PC-3 (cell line): ENCODE measurements around the gene NT5C1B. TPM values are rescaled to one million over a fixed set of nuclear protein-coding genes. Genes with fewer than 3 reads are reported as not detected.

Experiments
- ATAC-seq: fragments of 200-7000 bp; cut with Tn5 transposase; 2 replicates; pipeline ENCODE4 v1.9.1; 2020; ENCODE audit warnings: mild to moderate bottlenecking, moderate library complexity
- BruUV-seq: library from RNA; stranded (reverse); fragments of 400-500 nt; replicated peaks from 2 replicates; lab custom pipeline; 2021; lab: Mats Ljungman, UMichigan
- CTCF ChIA-PET: fragments of 300-600 bp; sonication (Branson Sonifier 250); formaldehyde crosslinking; loops from one replicate; lab custom pipeline; 2022; ENCODE audit warnings: antibody characterized with exemption; lab: Charles Lee
- POLR2A ChIA-PET: fragments of 300-600 bp; sonication (Branson Sonifier 250); formaldehyde crosslinking; loops from one replicate; lab custom pipeline; 2022; ENCODE audit warnings: antibody characterized with exemption; ENCODE audit not compliant: unreplicated experiment; lab: Charles Lee
- DNase-seq: peaks from one replicate; pipeline ENCODE4 v3.0.0-alpha.2; 2015
- H2AFZ ChIP-seq: fragments of 300-600 bp; sonication (generic); 2 replicates; pipeline ENCODE4 v1.6.0; 2016; ENCODE audit warnings: antibody characterized with exemption, low read length
- H3F3A ChIP-seq: fragments of 300-600 bp; sonication (generic); one replicate; pipeline ENCODE4 v1.6.0; 2017; ENCODE audit warnings: antibody characterized with exemption, low read length, control low read depth, mild to moderate bottlenecking; ENCODE audit not compliant: unreplicated experiment
- H3K27ac ChIP-seq: fragments of 300-600 bp; sonication (generic); 2 replicates; pipeline ENCODE4 v1.5.1; 2016; ENCODE audit warnings: mild to moderate bottlenecking, low read length
- H3K27me3 ChIP-seq: fragments of 300-600 bp; sonication (generic); 2 replicates; pipeline ENCODE4 v1.6.1; 2016; ENCODE audit warnings: low read length, mixed read lengths
- H3K36me3 ChIP-seq: fragments of 300-600 bp; sonication (generic); 2 replicates; pipeline ENCODE4 v1.6.1; 2016; ENCODE audit warnings: low read depth, mixed run types, low read length, mixed read lengths
- H3K4me1 ChIP-seq: fragments of 300-600 bp; sonication (generic); 2 replicates; pipeline ENCODE4 v1.5.1; 2016; ENCODE audit warnings: low read length; ENCODE audit not compliant: insufficient read depth
- H3K4me2 ChIP-seq: fragments of 300-600 bp; sonication (generic); 2 replicates; pipeline ENCODE4 v1.6.0; 2016; ENCODE audit warnings: low read length
- H3K4me3 ChIP-seq: fragments of 300-600 bp; sonication (generic); 2 replicates; pipeline ENCODE4 v1.5.1; 2016; ENCODE audit warnings: mild to moderate bottlenecking, low read length, mixed read lengths
- H3K79me2 ChIP-seq: fragments of 300-600 bp; sonication (generic); 2 replicates; pipeline ENCODE4 v1.6.1; 2017; ENCODE audit warnings: low read length, mixed read lengths
- H3K9ac ChIP-seq: fragments of 300-600 bp; sonication (generic); 2 replicates; pipeline ENCODE4 v1.6.0; 2016; ENCODE audit warnings: mild to moderate bottlenecking, low read length
- H3K9me2 ChIP-seq: fragments of 300-600 bp; sonication (generic); replicated peaks from 2 replicates; pipeline ENCODE4 v1.6.1; 2016; ENCODE audit warnings: mixed run types, low read length, mixed read lengths
- H3K9me3 ChIP-seq: fragments of 300-600 bp; sonication (generic); 2 replicates; pipeline ENCODE4 v1.6.1; 2016; ENCODE audit warnings: low read length, mixed read lengths
- H4K20me1 ChIP-seq: fragments of 300-600 bp; sonication (generic); 2 replicates; pipeline ENCODE4 v1.6.1; 2016; ENCODE audit warnings: low read length, mixed read lengths
- EZH2 ChIP-seq: fragments of 300-600 bp; sonication (generic); IDR thresholded peaks from one replicate; pipeline ENCODE4 v1.6.1; 2017; ENCODE audit warnings: antibody characterized with exemption, mild to moderate bottlenecking, low read length; ENCODE audit not compliant: unreplicated experiment
- EZH2phosphoT487 ChIP-seq: fragments of 300-600 bp; sonication (generic); IDR thresholded peaks from 2 replicates; pipeline ENCODE4 v1.6.1; 2018; ENCODE audit warnings: mild to moderate bottlenecking, antibody characterized with exemption, low read length, borderline replicate concordance
- intact Hi-C: fragments of 100-400 bp; cut with micrococcal nuclease; formaldehyde crosslinking; loops from 2 replicates; pipeline ENCODE4 v1.9.0; 2023
- total RNA-seq: library from RNA; depleted of rRNA; stranded (reverse); fragments of >200 nt; gene quantifications from 2 replicates; pipeline ENCODE4 v1.2.3, GENCODE V29; 2014
- TF ChIP-seq, protein P1 (sequence below): fragments of 300-600 bp; sonication (generic); conservative IDR thresholded peaks from 2 replicates; pipeline ENCODE4 v1.5.1; 2017; ENCODE audit warnings: antibody characterized with exemption, low read depth, mild to moderate bottlenecking, low read length

NT5C1B gene
- total RNA-seq, 1 experiment from 2014 or later = not detected

GRCh38 chr2:18598848-18599484 lies 9.6 kb upstream of the NT5C1B start:
- no peak overlapping the region for H3K9ac ChIP-seq
- intact Hi-C loops = no loop called here
- no peaks in the 10 kb centered on the region for H3K9me3 ChIP-seq
- no peaks in the 10 kb centered on the region for H3K36me3 ChIP-seq
- ChIA-PET CTCF (no interaction called here), POLR2A (interaction anchor here (0.6 kb wide), 1 partner anchor 158 kb away, joined by 3 read pairs; no protein-coding TSS in a partner anchor)
- H3K27ac ChIP-seq = no peak overlapping the region
- BruUV-seq = no TSS peak
- DNase-seq (no peak), ATAC-seq (no peak)
- H3K4me3 ChIP-seq = no peak overlapping the region
- H3K27me3 ChIP-seq = no peaks in the 10 kb centered on the region
- H3F3A ChIP-seq = no peaks in the 10 kb centered on the region
- no peak overlapping the region for H3K4me2 ChIP-seq
- no peaks in the 10 kb centered on the region for H4K20me1 ChIP-seq
- H3K4me1 ChIP-seq = no peaks in the 10 kb centered on the region
- H2AFZ ChIP-seq = no peak overlapping the region
- H3K9me2 ChIP-seq = no peaks in the 10 kb centered on the region
- no peaks in the 10 kb centered on the region for H3K79me2 ChIP-seq
- TF ChIP-seq EZH2 (no peak), EZH2phosphoT487 (no peak)
- TF ChIP-seq, protein P1, sequence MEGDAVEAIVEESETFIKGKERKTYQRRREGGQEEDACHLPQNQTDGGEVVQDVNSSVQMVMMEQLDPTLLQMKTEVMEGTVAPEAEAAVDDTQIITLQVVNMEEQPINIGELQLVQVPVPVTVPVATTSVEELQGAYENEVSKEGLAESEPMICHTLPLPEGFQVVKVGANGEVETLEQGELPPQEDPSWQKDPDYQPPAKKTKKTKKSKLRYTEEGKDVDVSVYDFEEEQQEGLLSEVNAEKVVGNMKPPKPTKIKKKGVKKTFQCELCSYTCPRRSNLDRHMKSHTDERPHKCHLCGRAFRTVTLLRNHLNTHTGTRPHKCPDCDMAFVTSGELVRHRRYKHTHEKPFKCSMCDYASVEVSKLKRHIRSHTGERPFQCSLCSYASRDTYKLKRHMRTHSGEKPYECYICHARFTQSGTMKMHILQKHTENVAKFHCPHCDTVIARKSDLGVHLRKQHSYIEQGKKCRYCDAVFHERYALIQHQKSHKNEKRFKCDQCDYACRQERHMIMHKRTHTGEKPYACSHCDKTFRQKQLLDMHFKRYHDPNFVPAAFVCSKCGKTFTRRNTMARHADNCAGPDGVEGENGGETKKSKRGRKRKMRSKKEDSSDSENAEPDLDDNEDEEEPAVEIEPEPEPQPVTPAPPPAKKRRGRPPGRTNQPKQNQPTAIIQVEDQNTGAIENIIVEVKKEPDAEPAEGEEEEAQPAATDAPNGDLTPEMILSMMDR = no peak

DNA sequence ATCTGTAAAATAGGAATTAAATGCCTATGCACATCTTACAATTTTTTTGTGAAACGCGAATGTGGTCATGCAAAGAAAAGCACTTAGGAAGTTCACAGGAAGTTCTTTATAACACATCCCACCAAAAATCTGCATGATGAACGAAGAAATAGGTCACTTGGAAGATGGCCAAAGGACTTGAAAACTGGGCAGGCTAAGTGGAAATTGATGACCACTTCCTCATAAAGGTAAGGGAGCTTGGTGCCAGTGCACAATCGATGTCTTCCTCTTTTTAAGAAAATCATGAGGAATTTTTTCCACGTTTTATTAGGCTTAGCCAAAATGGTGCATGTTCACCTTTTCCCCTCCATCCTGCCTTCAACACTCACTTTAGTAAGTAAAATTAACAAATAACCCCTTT lies 8.2 kb upstream of the NT5C1B start:
- Histone ChIP-seq H3K9me2 (no peaks in the 10 kb centered on the region), H3K4me2 (no peak overlapping the region), H3K27ac (no peak overlapping the region), H3K79me2 (no peaks in the 10 kb centered on the region), H3F3A (no peaks in the 10 kb centered on the region), H3K36me3 (no peaks in the 10 kb centered on the region), H3K9ac (no peak overlapping the region), H2AFZ (no peak overlapping the region), H3K4me3 (no peak overlapping the region), H3K4me1 (no peaks in the 10 kb centered on the region), H4K20me1 (no peaks in the 10 kb centered on the region), H3K9me3 (no peaks in the 10 kb centered on the region), H3K27me3 (no peaks in the 10 kb centered on the region)
- no peak for ATAC-seq
- ChIA-PET POLR2A (no interaction called here), CTCF (no interaction called here)
- intact Hi-C loops = no loop called here
- TF ChIP-seq, protein P1 = no peak
- TF ChIP-seq EZH2phosphoT487 = no peak
- no peak for TF ChIP-seq EZH2
- DNase-seq = no peak
- BruUV-seq = no TSS peak

DNA sequence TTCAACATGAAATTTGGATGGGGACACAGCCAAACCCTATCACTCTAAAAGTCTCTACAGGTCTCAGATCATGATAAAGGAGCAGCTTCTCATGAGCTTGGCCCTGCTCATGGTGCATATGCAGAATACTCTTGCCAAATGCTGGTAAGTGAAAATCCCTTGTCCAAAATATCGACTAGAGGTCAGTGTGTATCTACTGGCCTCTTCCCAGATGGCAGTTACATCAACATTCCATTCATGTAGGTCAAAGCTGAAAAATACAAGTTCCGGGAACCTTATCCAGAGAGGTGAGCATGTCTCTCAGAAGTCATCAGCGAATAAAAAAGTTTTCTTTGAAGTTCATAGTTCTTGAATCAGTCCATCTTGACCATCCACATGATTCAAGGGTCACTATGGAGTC lies 7.6 kb upstream of the NT5C1B start:
- Histone ChIP-seq H3K4me2 (no peak overlapping the region), H3K9ac (no peak overlapping the region), H3K9me2 (no peaks in the 10 kb centered on the region), H3K27me3 (no peaks in the 10 kb centered on the region), H3K36me3 (no peaks in the 10 kb centered on the region), H3K79me2 (no peaks in the 10 kb centered on the region), H3K27ac (no peak overlapping the region), H3K9me3 (no peaks in the 10 kb centered on the region), H3K4me1 (no peaks in the 10 kb centered on the region), H4K20me1 (no peaks in the 10 kb centered on the region), H2AFZ (no peak overlapping the region), H3F3A (no peaks in the 10 kb centered on the region), H3K4me3 (no peak overlapping the region)
- BruUV-seq = no TSS peak
- CTCF ChIA-PET = no interaction called here
- TF ChIP-seq, protein P1 = no peak
- no peak for TF ChIP-seq EZH2phosphoT487
- no peak for TF ChIP-seq EZH2
- intact Hi-C loops = no loop called here
- DNase-seq (no peak), ATAC-seq (no peak)
- POLR2A ChIA-PET = no interaction called here
